GM12878 (cell line): Measurements from ENCODE around the gene NNAT. TPM values are rescaled to one million over a fixed set of nuclear protein-coding genes. Genes with fewer than 3 reads are reported as not detected.

Experiments
- BMI1 ChIP-seq: fragments of 450-650 bp; IDR thresholded peaks from 2 replicates; pipeline ENCODE4 v1.6.1; 2016; ENCODE audit warnings: mild to moderate bottlenecking, moderate library complexity, borderline replicate concordance
- HDAC6 ChIP-seq: fragments of 200-600 bp; sonication (generic); IDR thresholded peaks from one replicate; pipeline ENCODE4 v1.8.0; 2017; ENCODE audit warnings: antibody characterized with exemption; ENCODE audit not compliant: unreplicated experiment
- NFYA ChIP-seq: IDR thresholded peaks from 2 replicates; pipeline ENCODE4 v1.6.1; 2011; ENCODE audit warnings: low read depth, mild to moderate bottlenecking, low read length, improper control_type of control experiment, borderline replicate concordance
- RCOR1 ChIP-seq: conservative IDR thresholded peaks from 2 replicates; pipeline ENCODE4 v1.6.1; 2012; ENCODE audit warnings: low read depth, low read length, improper control_type of control experiment
- SIX5 ChIP-seq: IDR thresholded peaks from 2 replicates; pipeline ENCODE4 v1.6.1; 2011; ENCODE audit warnings: mild to moderate bottlenecking, low read depth, low read length, moderate library complexity; ENCODE audit not compliant: severe bottlenecking
- SMAD5 ChIP-seq: IDR thresholded peaks from 2 replicates; pipeline ENCODE4 v1.6.1; 2016; ENCODE audit warnings: antibody characterized with exemption, low read depth
- TCF3 ChIP-seq: IDR thresholded peaks from 2 replicates; pipeline ENCODE4 v1.6.1; 2012; ENCODE audit warnings: low read depth, mild to moderate bottlenecking, low read length, borderline replicate concordance; ENCODE audit not compliant: insufficient read depth
- polyA plus RNA-seq, 11 experiments: library from polyadenylated mRNA; depleted of rRNA in 4 of 11; unstranded in 6 of 11; stranded (reverse) in 5 of 11; fragments of >200 nt; fragmentation: Nextera tagmentation in 4 of 11; fragmentation: Illumina TruSeq in 1 of 11; extraction: Ambion mirVana in 4 of 11; extraction: Trizol in 1 of 11; gene quantifications; 1 replicate in 1 of 11; 2 replicates in 10 of 11; pipeline versions ENCODE4 v1.2.1 to v1.2.3, GENCODE V29; 2011 to 2016; ENCODE audit warnings: inconsistent platforms in 2 of 11, missing spikeins in 2 of 11, low read depth in 1 of 11
- total RNA-seq, 4 experiments: library from RNA; depleted of rRNA in 3 of 4; stranded (reverse); fragments of >200 nt in 3 of 4; fragmentation: Illumina TruSeq in 1 of 4; extraction: Trizol in 1 of 4; gene quantifications; 2 replicates each; pipeline versions ENCODE4 v1.2.1 to v1.2.3, GENCODE V29; 2013 to 2021
- TF ChIP-seq, protein P1 (sequence below): fragments of 450-650 bp; IDR thresholded peaks from 2 replicates; pipeline ENCODE4 v1.6.1; 2017; ENCODE audit warnings: antibody characterized with exemption, mild to moderate bottlenecking, moderate library complexity

Gene NNAT
- total and polyA plus RNA-seq, 10 of the 15 experiments (the other 5 are each of a cell fraction or from before 2014, with no cell fraction given), result 0.22 to 0.99 (median 0.42) TPM; not detected in 7

DNA sequence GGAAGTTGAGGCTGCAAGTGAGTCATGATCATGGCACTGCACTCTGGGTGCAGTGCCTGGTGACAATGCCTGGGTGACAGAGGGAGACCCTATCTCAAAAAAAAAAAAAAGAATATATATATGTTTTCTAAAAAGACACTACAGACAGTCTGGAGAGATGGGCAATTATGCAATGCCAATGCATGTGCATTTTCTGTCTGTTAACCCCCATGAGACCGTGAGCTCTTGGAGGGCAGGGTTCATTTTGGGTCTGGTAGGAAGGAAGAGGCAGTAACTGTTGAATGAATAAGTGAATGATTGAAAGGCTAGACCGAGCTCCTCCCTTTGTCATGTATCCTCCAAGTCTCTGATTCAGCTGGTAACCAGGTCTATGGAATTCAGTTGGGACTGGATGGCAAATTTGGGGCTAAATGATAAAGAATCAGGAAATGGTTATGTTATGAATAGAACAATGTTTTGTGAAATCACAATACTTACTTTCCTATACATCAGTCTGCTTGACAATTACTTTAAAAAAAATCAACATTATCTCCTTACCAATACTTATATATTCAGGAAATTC lies 12.2 kb downstream of the NNAT start (continued):
- TF ChIP-seq, protein P1, sequence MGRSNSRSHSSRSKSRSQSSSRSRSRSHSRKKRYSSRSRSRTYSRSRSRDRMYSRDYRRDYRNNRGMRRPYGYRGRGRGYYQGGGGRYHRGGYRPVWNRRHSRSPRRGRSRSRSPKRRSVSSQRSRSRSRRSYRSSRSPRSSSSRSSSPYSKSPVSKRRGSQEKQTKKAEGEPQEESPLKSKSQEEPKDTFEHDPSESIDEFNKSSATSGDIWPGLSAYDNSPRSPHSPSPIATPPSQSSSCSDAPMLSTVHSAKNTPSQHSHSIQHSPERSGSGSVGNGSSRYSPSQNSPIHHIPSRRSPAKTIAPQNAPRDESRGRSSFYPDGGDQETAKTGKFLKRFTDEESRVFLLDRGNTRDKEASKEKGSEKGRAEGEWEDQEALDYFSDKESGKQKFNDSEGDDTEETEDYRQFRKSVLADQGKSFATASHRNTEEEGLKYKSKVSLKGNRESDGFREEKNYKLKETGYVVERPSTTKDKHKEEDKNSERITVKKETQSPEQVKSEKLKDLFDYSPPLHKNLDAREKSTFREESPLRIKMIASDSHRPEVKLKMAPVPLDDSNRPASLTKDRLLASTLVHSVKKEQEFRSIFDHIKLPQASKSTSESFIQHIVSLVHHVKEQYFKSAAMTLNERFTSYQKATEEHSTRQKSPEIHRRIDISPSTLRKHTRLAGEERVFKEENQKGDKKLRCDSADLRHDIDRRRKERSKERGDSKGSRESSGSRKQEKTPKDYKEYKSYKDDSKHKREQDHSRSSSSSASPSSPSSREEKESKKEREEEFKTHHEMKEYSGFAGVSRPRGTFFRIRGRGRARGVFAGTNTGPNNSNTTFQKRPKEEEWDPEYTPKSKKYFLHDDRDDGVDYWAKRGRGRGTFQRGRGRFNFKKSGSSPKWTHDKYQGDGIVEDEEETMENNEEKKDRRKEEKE, result no peak
- no peak for TF ChIP-seq HDAC6
- no peak for TF ChIP-seq NFYA
- no peak for TF ChIP-seq TCF3
- no peak for TF ChIP-seq SMAD5
- TF ChIP-seq SIX5, result no peak
- TF ChIP-seq BMI1, result no peak
- no peak for TF ChIP-seq RCOR1
